Activated naive CD4-positive, alpha-beta T cell treated with anti-CD3 and anti-CD28 coated beads, Interleukin-2, amount 10 ng/mL, durations not matched to agents 7 days and 5 days (primary cell): ENCODE results near the gene ARID1B.
A peak's percentile ranks its signal among the peaks of the same experiment; 100 is the strongest.

Experiments used
- CTCF ChIA-PET: fragments of 350-600 bp; sonication (Branson Sonifier 250); formaldehyde crosslinking; loops from one replicate; lab custom pipeline; 2021; ENCODE audit warnings: antibody characterized with exemption; lab: Charles Lee
- DNase-seq: peaks from one replicate; pipeline ENCODE4 v3.0.0-alpha.2; 2020
- H3K27ac Mint-ChIP-seq: one replicate; pipeline ENCODE4 v1.8.0; 2021; ENCODE audit warnings: mild to moderate bottlenecking, moderate library complexity, mixed read lengths
- H3K27me3 Mint-ChIP-seq: one replicate; pipeline ENCODE4 v1.8.0; 2021; ENCODE audit warnings: mild to moderate bottlenecking, mixed read lengths
- H3K36me3 Mint-ChIP-seq: one replicate; pipeline ENCODE4 v1.8.0; 2021; ENCODE audit warnings: mixed read lengths
- H3K4me1 Mint-ChIP-seq: one replicate; pipeline ENCODE4 v1.8.0; 2021; ENCODE audit warnings: mixed read lengths
- H3K4me3 Mint-ChIP-seq: one replicate; pipeline ENCODE4 v1.8.0; 2021; ENCODE audit warnings: mild to moderate bottlenecking, moderate library complexity, mixed read lengths
- H3K9me3 Mint-ChIP-seq: one replicate; pipeline ENCODE4 v1.8.0; 2021; ENCODE audit warnings: mixed read lengths

Gene ARID1B

GRCh38 chr6:157019115-157019641 is 242.0 kb downstream of the ARID1B start:
- CTCF ChIA-PET = interaction anchor here (0.7 to 1.9 kb wide), 4 partner anchors 19 to 239 kb away, joined by 3 to 4 read pairs (median 3); no protein-coding TSS in a partner anchor
- DNase-seq = no peak

GRCh38 chr6:157019733-157020132 is 242.6 kb downstream of the ARID1B start:
- peak overlapping the region; percentile 45 for H3K4me3 Mint-ChIP-seq
- H3K9me3 Mint-ChIP-seq = no peaks in the 10 kb centered on the region
- no peaks in the 10 kb centered on the region for H3K36me3 Mint-ChIP-seq
- H3K4me1 Mint-ChIP-seq = peaks cover 42% of the 10 kb centered on the region
- H3K27ac Mint-ChIP-seq = peak overlapping the region; percentile 44
- DNase-seq = no peak
- CTCF ChIA-PET = interaction anchor here (1.1 to 3.6 kb wide), 4 partner anchors 14 to 240 kb away, joined by 3 to 11 read pairs (median 4); no protein-coding TSS in a partner anchor
- H3K27me3 Mint-ChIP-seq = no peaks in the 10 kb centered on the region

More at GRCh38 chr6:157019115-157019641, 242.0 kb downstream of the ARID1B start:
- Mint-ChIP-seq H3K36me3 (no peaks in the 10 kb centered on the region), H3K4me3 (peak overlapping the region; percentile 45), H3K9me3 (no peaks in the 10 kb centered on the region), H3K4me1 (peaks cover 42% of the 10 kb centered on the region), H3K27ac (peak overlapping the region; percentile 44), H3K27me3 (no peaks in the 10 kb centered on the region)

GRCh38 chr6:157020398-157020797 is 243.2 kb downstream of the ARID1B start:
- Mint-ChIP-seq H3K27ac (peak overlapping the region; percentile 99), H3K4me1 (peaks cover 42% of the 10 kb centered on the region)

GRCh38 chr6:157020881-157021343 is 243.7 kb downstream of the ARID1B start:
- DNase-seq = peak; percentile 70

More at GRCh38 chr6:157020398-157020797, 243.2 kb downstream of the ARID1B start:
- Mint-ChIP-seq H3K9me3 (peaks cover 2% of the 10 kb centered on the region), H3K4me3 (peak overlapping the region; percentile 90), H3K36me3 (peaks cover 2% of the 10 kb centered on the region), H3K27me3 (no peaks in the 10 kb centered on the region)
- CTCF ChIA-PET = interaction anchor here (1.1 to 3.6 kb wide), 6 partner anchors 14 to 641 kb away, joined by 3 to 11 read pairs (median 4); no protein-coding TSS in a partner anchor
- DNase-seq = no peak

GRCh38 chr6:157021344-157021992 is 244.3 kb downstream of the ARID1B start:
- Mint-ChIP-seq H3K36me3 (peaks cover 2% of the 10 kb centered on the region), H3K4me3 (peak overlapping the region; percentile 90), H3K27ac (peak overlapping the region; percentile 99), H3K27me3 (no peaks in the 10 kb centered on the region), H3K9me3 (peaks cover 5% of the 10 kb centered on the region), H3K4me1 (peaks cover 42% of the 10 kb centered on the region)
- DNase-seq = peak; percentile 93
- CTCF ChIA-PET = interaction anchor here (1.1 to 3.6 kb wide), 2 partner anchors 13 to 642 kb away, joined by 4 to 11 read pairs; no protein-coding TSS in a partner anchor

More at GRCh38 chr6:157020881-157021343, 243.7 kb downstream of the ARID1B start:
- CTCF ChIA-PET = interaction anchor here (1.1 to 3.6 kb wide), 4 partner anchors 13 to 642 kb away, joined by 3 to 11 read pairs (median 4); no protein-coding TSS in a partner anchor
- peaks cover 42% of the 10 kb centered on the region for H3K4me1 Mint-ChIP-seq
- peak overlapping the region; percentile 90 for H3K4me3 Mint-ChIP-seq
- peaks cover 2% of the 10 kb centered on the region for H3K36me3 Mint-ChIP-seq
- peak overlapping the region; percentile 99 for H3K27ac Mint-ChIP-seq
- no peaks in the 10 kb centered on the region for H3K27me3 Mint-ChIP-seq
- peaks cover 5% of the 10 kb centered on the region for H3K9me3 Mint-ChIP-seq

- Mint-ChIP-seq H3K4me1 (peaks cover 38% of the 10 kb centered on the region), H3K4me3 (peak overlapping the region; percentile 90), H3K27ac (peak overlapping the region; percentile 99), H3K9me3 (peaks cover 5% of the 10 kb centered on the region), H3K36me3 (peaks cover 5% of the 10 kb centered on the region), H3K27me3 (no peaks in the 10 kb centered on the region)
- CTCF ChIA-PET = interaction anchor here (3.6 kb wide), 1 partner anchor 12 kb away, joined by 11 read pairs; no protein-coding TSS in a partner anchor
- peak; percentile 85 for DNase-seq
Measured at GRCh38 chr6:157021993-157022740, 245.0 kb downstream of the ARID1B start.

- peaks cover 5% of the 10 kb centered on the region for H3K9me3 Mint-ChIP-seq
Measured at GRCh38 chr6:157023958-157024357, 246.8 kb downstream of the ARID1B start.

GRCh38 chr6:157024745-157025144 is 247.6 kb downstream of the ARID1B start:
- Mint-ChIP-seq H3K4me3 (no peak overlapping the region), H3K9me3 (peaks cover 5% of the 10 kb centered on the region), H3K27ac (no peak overlapping the region), H3K36me3 (peaks cover 9% of the 10 kb centered on the region), H3K27me3 (no peaks in the 10 kb centered on the region), H3K4me1 (peaks cover 18% of the 10 kb centered on the region)
- CTCF ChIA-PET = no interaction called here
- DNase-seq = no peak

More at GRCh38 chr6:157023958-157024357, 246.8 kb downstream of the ARID1B start:
- no peaks in the 10 kb centered on the region for H3K27me3 Mint-ChIP-seq
- DNase-seq = no peak
- peaks cover 25% of the 10 kb centered on the region for H3K4me1 Mint-ChIP-seq
- peaks cover 5% of the 10 kb centered on the region for H3K36me3 Mint-ChIP-seq
- H3K27ac Mint-ChIP-seq = no peak overlapping the region
- H3K4me3 Mint-ChIP-seq = no peak overlapping the region
- CTCF ChIA-PET = interaction anchor here (0.8 kb wide), 1 partner anchor 8 kb away, joined by 3 read pairs; no protein-coding TSS in a partner anchor

DNA sequence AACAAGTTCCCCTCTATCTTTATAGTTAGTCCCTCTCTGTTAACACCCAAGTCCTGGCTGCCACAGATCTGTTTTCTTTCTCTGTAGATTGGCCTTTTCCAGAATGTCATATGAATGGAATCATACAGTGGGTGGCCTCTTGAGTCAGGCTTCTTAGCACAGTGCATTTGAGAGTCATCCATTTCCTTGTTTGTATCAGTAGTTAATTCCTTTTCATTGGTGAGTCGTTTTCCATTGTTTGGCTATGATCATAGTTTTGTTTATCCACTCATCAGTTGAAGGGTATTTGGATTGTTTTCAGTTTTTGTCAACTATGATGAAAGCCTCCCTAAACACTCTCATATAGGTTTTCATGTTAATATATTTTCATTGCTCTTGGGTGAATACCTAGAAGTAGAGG is 248.3 kb downstream of the ARID1B start:
- Mint-ChIP-seq H3K9me3 (peaks cover 5% of the 10 kb centered on the region), H3K27ac (no peak overlapping the region), H3K4me3 (no peak overlapping the region), H3K27me3 (no peaks in the 10 kb centered on the region), H3K36me3 (peaks cover 9% of the 10 kb centered on the region), H3K4me1 (peaks cover 14% of the 10 kb centered on the region)
- CTCF ChIA-PET = no interaction called here
- DNase-seq = no peak

DNA sequence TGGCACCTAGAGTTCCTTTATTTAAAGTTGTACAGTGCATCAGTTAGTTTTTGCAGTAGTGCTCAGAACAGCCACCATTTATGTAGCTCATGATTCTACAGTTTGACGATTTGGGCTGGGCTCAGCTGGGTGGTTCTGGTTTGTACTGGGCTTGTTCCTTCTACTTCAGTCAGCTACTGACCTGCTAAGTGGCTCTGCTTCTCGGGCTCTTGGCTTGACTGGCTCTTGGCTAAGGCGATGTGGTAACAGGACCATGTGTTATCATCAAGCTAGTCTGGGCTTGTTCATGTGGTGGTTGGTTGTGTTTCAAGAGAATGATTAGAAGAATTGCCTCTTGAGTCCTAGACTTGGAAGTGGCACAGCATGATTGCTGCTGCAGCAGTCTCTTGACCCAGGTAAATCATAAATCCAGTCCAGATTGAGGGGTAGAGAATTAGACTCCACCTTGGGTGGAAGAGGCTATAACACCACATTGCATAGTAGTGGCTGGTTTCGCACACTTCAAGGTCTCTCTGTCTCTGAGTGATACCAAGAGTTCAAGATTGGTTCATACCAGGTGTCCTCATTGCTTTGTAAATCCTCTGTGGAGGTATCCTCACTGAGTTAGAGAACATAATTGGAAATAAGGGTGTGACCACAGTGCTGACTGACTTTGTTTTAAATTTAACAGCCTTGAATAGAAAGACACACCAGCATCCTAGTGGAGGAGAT is 253.0 kb downstream of the ARID1B start:
- Mint-ChIP-seq H3K9me3 (peaks cover 5% of the 10 kb centered on the region), H3K4me1 (peaks cover 19% of the 10 kb centered on the region), H3K36me3 (peaks cover 8% of the 10 kb centered on the region), H3K27ac (no peak overlapping the region), H3K27me3 (no peaks in the 10 kb centered on the region), H3K4me3 (no peak overlapping the region)
- CTCF ChIA-PET = interaction anchor here (1.4 kb wide), 1 partner anchor 155 kb away, joined by 6 read pairs; no protein-coding TSS in a partner anchor
- DNase-seq = no peak

- H3K27ac Mint-ChIP-seq = no peak overlapping the region
- no peaks in the 10 kb centered on the region for H3K27me3 Mint-ChIP-seq
- H3K4me3 Mint-ChIP-seq = no peak overlapping the region
- H3K36me3 Mint-ChIP-seq = peaks cover 8% of the 10 kb centered on the region
- no peaks in the 10 kb centered on the region for H3K9me3 Mint-ChIP-seq
- H3K4me1 Mint-ChIP-seq = peaks cover 19% of the 10 kb centered on the region
- CTCF ChIA-PET = no interaction called here
- no peak for DNase-seq
Measured at GRCh38 chr6:157030755-157031154, 253.6 kb downstream of the ARID1B start.

GRCh38 chr6:157032923-157033322 is 255.7 kb downstream of the ARID1B start:
- Mint-ChIP-seq H3K27me3 (no peaks in the 10 kb centered on the region), H3K9me3 (no peaks in the 10 kb centered on the region), H3K36me3 (peaks cover 5% of the 10 kb centered on the region), H3K4me3 (peak overlapping the region; percentile 92), H3K4me1 (peaks cover 19% of the 10 kb centered on the region), H3K27ac (no peak overlapping the region)
- CTCF ChIA-PET = interaction anchor here (0.7 to 4.1 kb wide), 8 partner anchors 9 to 257 kb away, joined by 3 to 49 read pairs (median 4); no protein-coding TSS in a partner anchor
- DNase-seq = no peak
